RKO (cell line): ENCODE data around the gene TMEM208.
A peak's percentile ranks its signal among the peaks of the same experiment; 100 is the strongest.

Source experiments
- DNase-seq: peaks from one replicate; pipeline ENCODE4 v3.0.0-alpha.2; 2016; ENCODE audit warnings: low spot score

TMEM208 gene

DNA sequence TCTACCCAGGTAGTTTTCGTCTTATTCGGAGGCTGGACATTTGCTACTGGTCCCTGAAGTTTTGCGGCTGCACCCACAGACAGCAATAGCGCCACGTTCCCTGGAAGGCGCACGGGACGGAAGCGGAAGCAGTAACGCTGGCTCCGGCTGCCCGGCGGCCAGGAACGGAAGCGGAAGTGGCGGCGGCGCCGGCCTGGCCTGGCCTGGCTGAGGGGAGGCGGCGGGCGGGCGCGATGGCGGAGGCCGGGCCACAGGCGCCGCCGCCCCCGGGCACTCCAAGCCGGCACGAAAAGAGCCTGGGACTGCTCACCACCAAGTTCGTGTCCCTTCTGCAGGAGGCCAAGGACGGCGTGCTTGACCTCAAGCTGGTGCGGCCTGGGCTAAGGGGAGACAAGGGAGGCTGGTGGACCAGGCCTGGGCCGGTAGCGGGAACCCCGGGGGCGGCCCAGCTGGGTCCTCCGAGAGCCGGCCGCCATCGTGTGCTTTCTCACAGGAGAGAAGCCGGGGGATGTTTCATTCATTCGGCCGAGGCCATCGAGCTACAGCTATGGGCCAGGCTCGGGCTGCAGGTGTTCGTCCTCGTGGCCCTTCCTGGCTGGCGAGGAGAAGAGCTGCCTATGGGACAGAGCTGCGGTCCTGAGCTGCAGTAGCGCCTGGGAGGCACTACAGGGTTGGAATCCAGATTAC lies 34.8 kb upstream of the TMEM208 start, which contains the start of gene E2F4:
TSS of gene E2F4 (plus strand) at position 161 of the 687 bp plus-strand sequence. CDS start at position 234, 73 bp downstream.
- peak; percentile 94 for DNase-seq

DNA sequence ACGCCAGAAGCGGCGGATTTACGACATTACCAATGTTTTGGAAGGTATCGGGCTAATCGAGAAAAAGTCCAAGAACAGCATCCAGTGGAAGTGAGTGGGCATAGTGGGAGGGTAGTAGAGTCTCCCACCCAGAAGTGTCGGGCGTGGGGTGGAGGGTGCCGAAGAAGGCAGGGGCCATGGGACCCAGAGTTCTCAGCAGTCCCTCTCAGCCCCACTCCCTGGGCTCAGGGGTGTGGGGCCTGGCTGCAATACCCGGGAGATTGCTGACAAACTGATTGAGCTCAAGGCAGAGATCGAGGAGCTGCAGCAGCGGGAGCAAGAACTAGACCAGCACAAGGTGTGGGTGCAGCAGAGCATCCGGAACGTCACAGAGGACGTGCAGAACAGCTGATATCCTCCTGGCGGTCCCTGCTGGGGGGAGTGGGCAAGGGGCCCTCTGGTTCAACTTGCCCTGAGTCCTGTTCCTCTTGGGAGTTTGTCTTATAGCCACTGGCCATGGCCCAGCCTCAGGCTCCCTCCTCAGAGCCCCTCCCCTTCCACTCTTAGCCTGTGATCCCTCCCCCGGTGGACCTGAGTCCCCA lies 34.1 kb upstream of the TMEM208 start:
- peak; percentile 38 for DNase-seq

DNA sequence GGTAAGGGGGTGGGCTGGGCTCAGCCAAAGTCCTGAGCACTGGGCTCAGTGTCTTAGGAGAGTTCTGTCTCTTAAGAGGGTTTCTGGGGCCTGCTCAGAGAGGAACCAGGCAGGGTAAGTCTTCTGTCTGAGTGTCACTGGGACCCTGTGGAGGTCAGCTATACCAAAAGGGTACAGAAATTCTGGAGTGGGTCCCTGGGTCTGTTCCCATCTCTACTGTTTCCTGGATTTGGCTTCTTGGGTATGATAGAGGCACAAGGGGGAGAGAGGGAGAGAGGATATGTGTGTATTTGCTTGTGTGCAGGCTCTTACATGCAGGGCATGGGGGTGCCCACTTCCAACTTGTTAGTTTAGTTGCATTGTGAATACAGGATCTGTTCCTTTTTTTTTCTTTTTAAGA lies 33.4 kb upstream of the TMEM208 start:
- DNase-seq, result no peak

- DNase-seq, result no peak
These were observed 32.7 kb upstream of the TMEM208 start for GRCh38 chr16:67194260-67194659.

- no peak for DNase-seq
These were observed 31.3 kb upstream of the TMEM208 start for GRCh38 chr16:67195676-67196075.

DNA sequence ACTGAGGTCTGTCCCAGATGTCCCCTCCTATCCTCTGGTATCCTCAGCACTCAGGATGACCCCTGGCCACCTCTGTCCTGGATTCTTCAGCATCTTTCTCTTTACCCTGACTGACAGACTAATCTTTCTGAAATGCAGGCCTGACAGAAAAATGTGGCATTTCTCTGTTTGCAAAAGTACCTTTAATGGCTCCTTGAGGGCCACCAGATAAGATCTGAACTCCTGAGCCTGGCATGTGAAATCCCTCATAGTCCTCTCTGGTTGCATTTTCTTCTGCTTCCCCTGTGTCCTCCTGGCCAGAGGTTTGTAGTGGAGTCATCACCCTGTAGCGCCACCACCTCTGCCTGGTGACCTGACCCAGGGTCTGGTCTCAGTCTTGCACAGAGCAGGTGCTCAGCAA lies 30.0 kb upstream of the TMEM208 start:
- DNase-seq, result no peak

- DNase-seq, result no peak
These were observed 29.2 kb upstream of the TMEM208 start for GRCh38 chr16:67197704-67198103.

GRCh38 chr16:67198238-67198734 lies 28.6 kb upstream of the TMEM208 start:
- DNase-seq, result no peak

DNA sequence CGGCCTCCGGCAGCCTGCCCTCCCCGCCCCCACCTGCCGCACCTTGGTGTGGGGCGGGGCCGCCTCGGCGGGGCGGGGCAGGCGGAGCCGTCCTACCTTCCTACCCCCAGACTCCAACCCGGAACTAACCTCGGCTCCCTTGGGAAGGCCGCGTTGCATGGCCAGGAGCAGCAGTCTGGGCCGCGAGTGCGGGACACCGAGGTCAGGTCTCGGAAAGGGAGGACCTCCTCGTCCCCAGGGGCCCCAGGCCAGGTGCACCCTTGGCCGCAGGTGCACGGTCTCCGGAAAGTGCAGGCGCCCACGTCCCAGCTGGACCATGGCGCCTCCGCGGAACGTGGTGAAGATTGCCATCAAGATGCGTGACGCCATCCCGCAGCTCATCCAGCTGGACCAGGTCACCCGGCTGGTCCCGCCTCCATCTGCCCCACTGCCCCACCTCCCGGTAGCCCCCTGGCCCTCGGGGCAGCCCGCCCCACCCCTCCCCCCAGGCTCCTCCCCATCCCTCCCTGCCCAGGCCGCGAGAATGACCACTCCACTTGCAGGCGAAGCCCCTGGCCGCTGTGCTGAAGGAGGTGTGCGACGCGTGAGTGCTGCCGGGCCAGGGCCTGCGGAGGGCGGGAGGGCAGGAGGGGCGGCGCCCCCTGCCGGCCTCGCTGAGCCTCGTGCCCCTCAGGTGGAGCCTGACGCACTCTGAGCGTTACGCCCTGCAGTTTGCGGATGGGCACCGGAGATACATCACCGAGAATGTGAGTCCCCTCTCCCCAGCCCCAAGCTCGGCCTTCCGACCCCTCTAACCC lies 27.7 kb upstream of the TMEM208 start, which contains the start of gene ELMO3:
TSS of gene ELMO3 (plus strand) at position 121 of the 797 bp plus-strand sequence. CDS start at position 317, 196 bp downstream.
- DNase-seq, result no peak

- no peak for DNase-seq
These were observed 27.1 kb upstream of the TMEM208 start for GRCh38 chr16:67199808-67200198.

GRCh38 chr16:67200491-67200890 lies 26.4 kb upstream of the TMEM208 start:
- no peak for DNase-seq

GRCh38 chr16:67201411-67202345 lies 25.3 kb upstream of the TMEM208 start:
- DNase-seq, result no peak

DNA sequence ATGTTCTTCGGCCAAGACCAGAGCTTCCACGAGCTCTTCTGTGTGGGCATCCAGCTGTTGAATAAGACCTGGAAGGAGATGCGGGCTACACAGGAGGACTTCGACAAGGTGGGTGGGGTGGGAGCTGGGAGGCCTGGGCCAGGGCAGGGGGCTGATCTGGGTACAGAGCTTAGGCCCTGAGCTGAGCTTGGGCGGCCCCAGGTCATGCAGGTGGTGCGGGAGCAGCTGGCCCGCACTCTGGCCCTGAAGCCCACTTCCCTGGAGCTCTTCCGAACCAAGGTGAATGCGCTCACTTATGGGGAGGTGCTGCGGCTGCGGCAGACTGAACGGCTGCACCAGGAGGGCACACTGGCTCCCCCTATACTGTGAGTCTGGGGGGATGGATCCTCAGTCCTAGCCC lies 24.5 kb upstream of the TMEM208 start:
- DNase-seq, result no peak

DNA sequence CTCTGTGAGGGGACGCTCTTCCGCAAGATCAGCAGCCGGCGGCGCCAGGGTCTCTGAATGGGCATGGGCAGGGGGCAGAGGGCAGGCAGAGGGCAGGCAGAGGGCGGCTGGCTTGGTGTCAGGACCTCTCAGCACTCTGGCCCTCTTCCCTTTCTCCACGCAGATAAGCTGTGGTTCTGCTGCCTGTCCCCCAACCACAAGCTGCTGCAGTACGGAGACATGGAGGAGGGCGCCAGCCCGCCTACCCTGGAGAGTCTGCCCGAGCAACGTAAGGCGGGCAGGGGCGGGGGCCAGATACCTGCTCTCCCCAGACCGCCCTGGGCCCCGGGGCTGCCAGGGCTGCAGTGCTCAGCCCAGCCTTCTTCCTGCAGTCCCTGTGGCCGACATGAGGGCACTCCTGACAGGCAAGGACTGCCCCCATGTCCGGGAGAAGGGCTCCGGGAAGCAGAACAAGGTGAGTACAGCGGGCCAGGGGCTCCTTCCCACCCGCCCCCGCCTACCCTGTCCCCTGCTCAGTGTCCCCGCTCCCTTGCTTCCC lies 23.9 kb upstream of the TMEM208 start:
- DNase-seq, result no peak

- no peak for DNase-seq
These were observed 22.9 kb upstream of the TMEM208 start for GRCh38 chr16:67204076-67204475.

- DNase-seq, result no peak
These were observed 20.6 kb upstream of the TMEM208 start for GRCh38 chr16:67206129-67206837.

GRCh38 chr16:67206838-67207248 lies 20.1 kb upstream of the TMEM208 start:
- no peak for DNase-seq

GRCh38 chr16:67207249-67208091 lies 19.5 kb upstream of the TMEM208 start:
- DNase-seq, result peak; percentile 32

- DNase-seq, result no peak
These were observed 18.6 kb upstream of the TMEM208 start for GRCh38 chr16:67208154-67208896.
